IPS DF 4.7 (cell line): ENCODE data around the gene FAM9A.

ENCODE experiments used
- DNase-seq: peaks from one replicate; pipeline ENCODE4 v3.0.0-alpha.2; 2013; ENCODE audit warnings: low spot score; ENCODE audit errors: extremely low read depth

FAM9A gene

GRCh38 chrX:8801041-8801599 lies at the start of gene FAM9A:
TSS of gene FAM9A (minus strand) at chrX:8801383. CDS start at chrX:8800171, 1,212 bp downstream.
- no peak for DNase-seq

GRCh38 chrX:8850478-8850877 lies 49.3 kb upstream of the FAM9A start:
- DNase-seq: no peak

- DNase-seq: no peak
Observed at GRCh38 chrX:8849945-8850344, 48.8 kb upstream of the FAM9A start.

- DNase-seq: no peak
Observed at GRCh38 chrX:8849458-8849857, 48.3 kb upstream of the FAM9A start.

GRCh38 chrX:8848911-8849310 lies 47.7 kb upstream of the FAM9A start:
- DNase-seq: no peak

DNA sequence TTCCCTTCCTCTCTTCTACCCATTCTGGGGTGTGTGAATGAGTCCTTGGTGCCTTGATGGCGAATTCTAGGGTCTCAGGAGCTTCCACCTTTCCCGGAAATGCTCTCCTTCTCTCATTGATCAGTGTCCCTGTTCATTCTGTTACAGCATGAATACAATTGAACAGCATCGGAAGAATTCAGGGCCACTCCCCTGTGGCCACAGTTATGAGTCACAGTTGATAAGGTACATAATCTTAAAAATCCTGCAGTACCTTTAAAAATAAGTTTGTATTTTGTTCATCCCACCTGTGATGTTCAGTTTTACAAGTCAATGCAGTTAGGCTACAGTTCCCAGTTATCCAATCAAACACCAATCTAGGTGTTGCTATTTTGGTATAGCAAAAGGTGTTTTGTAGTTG lies 47.3 kb upstream of the FAM9A start:
- no peak for DNase-seq

DNA sequence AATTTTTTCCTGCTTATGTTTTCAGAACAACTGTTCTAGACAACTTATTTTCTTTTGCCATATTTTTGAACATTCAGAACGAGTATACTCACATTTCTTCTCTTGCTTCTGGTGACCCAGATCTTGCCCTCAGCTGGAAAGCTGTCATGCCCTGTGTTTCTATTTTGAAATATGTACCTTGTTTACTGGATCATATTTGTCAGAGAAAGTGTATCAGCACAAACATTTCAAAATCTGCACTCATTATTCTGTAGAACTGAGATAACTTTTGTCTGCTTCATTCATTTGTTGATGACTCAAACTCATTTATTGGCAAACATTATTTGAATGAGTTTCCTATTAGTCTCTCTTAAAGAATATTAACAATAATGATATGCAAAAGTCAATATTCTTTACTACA lies 46.2 kb upstream of the FAM9A start:
- no peak for DNase-seq

DNA sequence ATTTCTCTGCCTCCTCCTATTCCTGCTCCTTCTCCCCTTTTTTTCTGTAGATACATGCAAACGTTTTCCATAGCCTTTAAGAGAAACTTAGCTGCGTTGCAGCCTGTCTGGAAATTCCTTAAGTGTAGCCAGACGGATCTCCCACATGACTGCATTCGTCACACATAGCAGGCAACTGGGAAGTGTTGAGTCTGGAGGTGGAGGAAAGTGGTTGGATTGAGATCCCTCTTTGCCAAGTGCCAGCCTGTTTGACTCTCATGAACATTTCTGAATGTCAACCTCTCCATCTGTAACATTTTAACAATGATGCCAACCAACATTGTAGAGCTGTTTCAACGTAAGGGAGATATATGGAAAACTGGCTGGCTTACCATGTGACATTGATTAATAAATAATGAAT lies 45.1 kb upstream of the FAM9A start:
- DNase-seq: no peak

GRCh38 chrX:8845469-8845868 lies 44.3 kb upstream of the FAM9A start:
- no peak for DNase-seq

- DNase-seq: no peak
Observed at GRCh38 chrX:8845060-8845459, 43.9 kb upstream of the FAM9A start.

GRCh38 chrX:8844157-8844556 lies 43.0 kb upstream of the FAM9A start:
- DNase-seq: no peak

DNA sequence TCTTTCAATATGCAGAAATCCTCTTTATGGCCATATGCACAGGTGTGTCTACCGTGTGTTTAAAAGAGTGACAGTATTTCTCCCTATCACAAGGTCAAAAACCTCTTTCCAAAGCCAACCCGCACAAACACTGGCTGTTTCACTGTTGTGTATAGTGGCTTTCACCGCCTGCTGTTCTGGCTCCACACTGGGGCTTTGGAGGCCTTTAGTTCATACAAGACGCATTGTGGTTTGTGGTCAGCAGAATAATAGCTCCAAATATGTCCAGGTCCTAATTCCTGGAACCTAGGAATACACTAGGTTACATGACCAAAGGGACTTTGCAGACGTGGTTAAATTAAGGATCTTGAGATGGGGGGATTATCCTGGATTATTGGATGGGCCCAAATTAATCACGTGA lies 40.7 kb upstream of the FAM9A start:
- DNase-seq: no peak

GRCh38 chrX:8834392-8834791 lies 33.2 kb upstream of the FAM9A start:
- no peak for DNase-seq

DNA sequence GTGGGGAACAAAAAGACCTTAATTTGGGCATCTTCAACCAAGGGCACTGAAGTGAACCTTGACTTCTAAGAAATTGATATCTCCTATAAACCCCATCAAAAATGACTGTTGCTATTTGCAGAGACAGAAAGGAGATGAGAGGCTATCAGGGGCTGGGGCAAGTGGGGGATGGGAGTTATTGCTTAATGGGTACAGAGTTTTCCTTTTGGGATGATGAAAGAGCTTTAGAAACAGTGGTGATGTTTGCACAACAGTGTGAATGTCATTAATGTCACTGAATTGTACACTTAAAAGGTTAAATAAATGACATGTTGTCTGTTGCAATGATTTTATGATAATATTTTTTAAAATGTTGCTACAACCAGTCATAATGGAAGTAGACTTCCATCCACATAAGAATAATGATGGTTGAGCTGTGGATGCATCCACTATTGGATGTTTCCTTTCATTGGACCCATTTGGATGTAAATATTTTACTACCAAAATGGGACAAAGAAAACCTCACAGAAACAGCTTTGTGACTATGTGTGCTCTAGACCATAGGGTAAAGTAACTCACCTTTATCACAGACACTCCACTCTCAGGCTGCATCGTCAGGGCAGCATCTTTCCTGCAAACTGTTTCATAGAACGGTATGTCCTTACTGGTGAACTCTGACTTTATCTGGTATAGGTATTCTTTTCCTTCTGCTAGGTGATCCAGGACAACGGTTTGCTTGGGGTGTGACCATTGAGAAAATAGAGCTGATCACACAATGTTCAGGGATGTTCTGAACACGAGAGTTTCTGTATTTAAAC lies 31.6 kb upstream of the FAM9A start:
- DNase-seq: no peak

- DNase-seq: no peak
Observed at GRCh38 chrX:8823698-8824097, 22.5 kb upstream of the FAM9A start.

GRCh38 chrX:8822002-8822401 lies 20.8 kb upstream of the FAM9A start:
- DNase-seq: no peak

GRCh38 chrX:8820910-8821527 lies 19.8 kb upstream of the FAM9A start:
- no peak for DNase-seq

DNA sequence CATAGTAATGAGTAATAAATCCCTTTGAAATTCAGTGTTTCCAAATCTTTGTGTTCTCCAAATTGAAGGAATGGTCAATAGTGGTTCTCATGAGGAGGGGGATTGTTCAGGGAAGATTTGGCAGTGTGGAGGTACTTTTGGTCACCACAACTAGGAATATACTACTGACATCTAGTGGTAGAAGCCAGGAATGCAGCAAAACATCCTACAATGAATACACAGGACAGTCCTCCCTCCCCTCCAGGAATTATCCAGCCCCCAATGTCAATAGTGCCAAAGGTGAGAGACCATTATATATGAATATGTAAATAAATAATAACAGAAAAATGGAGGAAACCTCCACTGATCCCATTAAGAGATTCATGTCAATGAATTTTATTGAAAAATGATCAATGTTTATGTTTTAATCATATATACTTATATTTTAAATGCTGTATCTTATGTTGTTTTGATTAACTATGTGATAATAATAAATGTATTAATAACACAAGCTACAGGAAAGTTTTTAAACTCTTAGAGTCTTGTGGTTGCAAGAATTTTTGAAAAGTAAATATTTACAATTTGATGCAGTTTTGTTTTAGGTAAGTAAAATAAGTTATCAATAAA lies 14.4 kb upstream of the FAM9A start:
- peak; percentile 38 for DNase-seq

- no peak for DNase-seq
Observed at GRCh38 chrX:8813036-8813435, 11.9 kb upstream of the FAM9A start.

GRCh38 chrX:8811611-8812010 lies 10.4 kb upstream of the FAM9A start:
- no peak for DNase-seq

- DNase-seq: no peak
Observed at GRCh38 chrX:8808661-8809060, 7.5 kb upstream of the FAM9A start.

- DNase-seq: no peak
Observed at GRCh38 chrX:8805974-8806373, 4.8 kb upstream of the FAM9A start.
